Measurements from ENCODE around the gene GPR62.

GPR62 gene

DNA sequence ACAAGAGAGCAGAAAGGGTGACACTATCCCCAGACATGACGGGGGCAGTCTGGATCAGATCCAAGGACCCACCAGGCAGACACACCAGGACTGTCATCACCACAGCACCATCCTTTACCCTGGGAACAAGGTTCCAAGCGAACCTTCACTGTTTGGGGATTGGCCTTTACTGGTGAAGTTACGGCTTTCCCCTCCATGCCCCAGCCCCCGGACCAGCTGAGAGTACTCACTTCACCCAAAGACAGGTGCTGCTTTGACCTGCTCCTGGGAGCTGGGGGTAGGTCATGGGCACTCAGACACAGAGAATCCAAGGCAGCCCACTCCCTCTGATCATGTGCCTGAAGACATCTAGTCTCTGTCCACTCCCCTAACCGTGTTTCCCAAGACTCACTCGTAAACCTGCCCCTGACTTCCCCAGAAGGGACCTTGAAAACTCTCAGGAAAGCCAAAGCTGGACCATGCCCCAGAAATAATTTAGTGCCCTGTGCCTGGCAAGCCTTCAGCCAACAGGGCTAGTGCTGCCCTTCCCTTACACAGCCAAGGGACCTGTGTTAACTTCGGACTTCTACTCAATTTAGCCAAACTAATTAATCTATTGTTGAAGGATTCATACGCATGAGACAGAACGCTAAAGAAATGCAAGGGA, 16.3 kb upstream of the GPR62 start:
- no peak for DNase-seq (ENCODE audit: low spot score)

DNA sequence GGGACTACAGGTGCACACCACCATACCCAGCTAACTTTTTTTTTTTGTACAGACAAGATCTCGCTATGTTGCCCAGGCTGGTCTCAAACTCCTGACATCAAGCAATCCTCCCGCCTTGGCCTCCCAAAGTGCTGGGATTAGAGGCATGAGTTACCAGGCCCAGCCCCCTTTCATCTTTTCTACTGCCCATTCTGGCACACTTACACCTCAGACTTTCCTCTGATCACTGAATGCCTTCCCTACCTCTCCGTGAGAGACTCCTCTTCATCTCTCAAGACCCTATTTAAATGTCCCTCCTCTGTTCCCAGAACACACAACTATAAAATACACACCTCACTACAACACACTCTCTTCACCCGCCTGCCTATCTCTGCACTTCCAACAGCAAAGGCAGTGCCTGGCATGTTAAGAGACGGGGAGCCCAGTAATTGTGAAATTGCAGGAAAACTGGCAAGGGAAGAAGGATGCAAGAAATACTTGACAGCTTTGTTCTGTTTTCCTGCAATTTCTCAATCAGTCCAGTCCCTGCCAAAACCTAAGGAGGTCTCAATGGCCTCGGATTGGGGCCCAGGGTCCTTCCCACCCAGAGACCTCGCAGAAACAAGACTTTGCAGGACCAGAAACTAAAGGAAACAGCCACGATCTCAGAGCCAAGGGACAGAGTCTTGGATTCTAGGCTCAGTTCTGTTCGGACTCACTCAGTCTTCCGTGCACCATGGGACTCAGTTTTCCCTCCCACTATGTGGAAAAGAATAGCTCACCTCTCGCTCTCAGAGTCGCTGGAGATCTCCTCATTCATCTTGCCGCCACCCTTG, 14.3 kb upstream of the GPR62 start:
- DNase-seq (ENCODE audit: low spot score) = no peak

DNA sequence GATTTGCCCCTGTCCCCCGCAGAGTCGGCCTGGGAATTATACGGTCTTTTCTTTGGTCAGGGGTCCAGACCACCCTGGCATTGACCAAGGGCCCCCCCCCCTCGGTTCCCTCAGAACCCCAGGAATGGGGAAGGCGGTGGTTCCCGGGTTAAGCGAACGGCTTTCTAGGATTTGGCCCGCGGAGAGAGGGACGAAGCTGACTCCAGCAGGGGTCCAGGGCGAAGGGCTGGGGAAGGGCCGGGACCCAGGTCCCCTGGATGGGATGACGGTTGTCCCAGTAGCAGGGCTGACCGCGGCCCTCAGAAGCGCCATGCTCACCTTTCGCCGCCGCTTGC, 13.8 kb upstream of the GPR62 start:
- DNase-seq (ENCODE audit: low spot score) = no peak

DNA sequence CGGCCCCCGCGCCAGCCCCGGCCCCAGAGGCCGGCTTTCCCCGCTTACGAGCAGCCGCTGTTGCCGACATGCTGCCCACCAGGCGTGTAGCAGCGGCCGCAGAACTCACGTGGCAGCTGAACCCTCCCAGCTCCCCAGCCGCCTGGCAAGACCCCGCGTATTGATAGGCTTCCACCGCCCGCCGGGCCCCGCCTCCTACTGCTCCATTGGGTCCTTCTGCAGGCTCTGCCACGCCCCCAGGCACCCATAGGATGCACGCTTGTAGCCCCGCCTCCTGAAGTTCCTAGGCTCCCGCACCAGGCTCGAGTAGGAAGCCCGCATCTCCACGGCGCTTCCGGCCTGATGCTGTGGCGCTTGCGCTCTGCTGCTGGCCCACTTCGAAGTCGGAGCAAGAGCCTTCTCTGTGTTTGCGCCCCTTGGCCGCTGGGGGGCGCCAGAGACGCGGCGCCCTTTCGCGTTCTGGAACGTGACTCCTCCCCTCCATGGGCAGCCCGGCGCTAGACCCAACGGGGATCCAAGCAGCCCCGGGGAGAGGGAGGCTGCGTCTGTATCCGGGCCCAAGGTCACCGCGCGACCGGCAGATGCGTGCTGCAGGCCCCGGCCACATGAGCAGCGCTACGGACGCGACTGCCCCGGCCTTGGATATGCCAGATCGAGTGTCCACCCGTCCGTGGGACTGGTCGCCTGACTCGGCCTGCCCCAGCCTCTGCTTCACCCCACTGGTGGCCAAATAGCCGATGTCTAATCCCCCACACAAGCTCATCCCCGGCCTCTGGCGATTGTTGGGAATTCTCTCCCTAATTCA, 13.2 kb upstream of the GPR62 start, which contains the start of the genes PARP3 and RRP9:
Gene PARP3, plus strand, starts transcription at position 566 of the 805 bp plus-strand sequence. CDS start 993 bp downstream, outside the sequence.
Gene RRP9, minus strand, starts transcription at position 107 of the 805 bp plus-strand sequence. Its CDS starts 37 bp downstream, at position 70.
- DNase-seq (ENCODE audit: low spot score) = peak; percentile 100

DNA sequence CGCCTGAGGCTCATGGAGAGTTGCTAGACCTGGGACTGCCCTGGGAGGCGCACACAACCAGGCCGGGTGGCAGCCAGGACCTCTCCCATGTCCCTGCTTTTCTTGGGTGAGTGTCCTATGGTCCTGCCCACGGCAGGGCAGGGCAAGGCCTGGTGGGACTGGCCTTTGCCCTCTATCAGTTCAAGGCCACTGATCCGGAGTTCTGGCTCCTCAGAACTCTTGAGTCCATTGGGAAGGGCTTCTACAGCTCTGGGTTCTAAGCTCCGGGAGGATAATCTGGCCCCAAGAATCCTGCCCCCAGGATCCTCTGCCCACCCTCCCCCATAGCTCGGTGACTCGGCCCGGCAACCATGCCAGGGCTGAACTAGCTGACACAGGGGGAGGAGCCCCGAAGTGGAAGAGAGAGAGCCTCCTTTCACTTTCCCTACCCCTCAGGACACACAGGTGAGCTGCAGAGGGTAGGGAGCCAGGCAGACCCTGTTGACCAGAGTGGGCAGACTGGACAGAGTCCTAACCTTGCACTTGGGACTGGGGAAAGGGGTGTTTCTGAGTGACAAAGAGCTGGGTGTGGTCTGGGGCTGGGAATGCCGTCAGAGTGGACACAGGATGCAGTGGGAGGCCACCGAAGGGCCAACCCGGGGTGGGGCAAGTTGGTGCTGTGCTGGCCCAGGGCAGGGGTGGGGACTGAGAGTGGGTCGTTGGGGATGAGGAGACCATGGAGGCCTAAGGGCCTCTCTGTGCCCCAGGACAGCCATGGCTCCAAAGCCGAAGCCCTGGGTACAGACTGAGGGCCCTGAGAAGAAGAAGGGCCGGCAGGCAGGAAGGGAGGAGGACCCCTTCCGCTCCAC, 12.4 kb upstream of the GPR62 start:
- peak; percentile 63 for DNase-seq (ENCODE audit: low spot score)

DNA sequence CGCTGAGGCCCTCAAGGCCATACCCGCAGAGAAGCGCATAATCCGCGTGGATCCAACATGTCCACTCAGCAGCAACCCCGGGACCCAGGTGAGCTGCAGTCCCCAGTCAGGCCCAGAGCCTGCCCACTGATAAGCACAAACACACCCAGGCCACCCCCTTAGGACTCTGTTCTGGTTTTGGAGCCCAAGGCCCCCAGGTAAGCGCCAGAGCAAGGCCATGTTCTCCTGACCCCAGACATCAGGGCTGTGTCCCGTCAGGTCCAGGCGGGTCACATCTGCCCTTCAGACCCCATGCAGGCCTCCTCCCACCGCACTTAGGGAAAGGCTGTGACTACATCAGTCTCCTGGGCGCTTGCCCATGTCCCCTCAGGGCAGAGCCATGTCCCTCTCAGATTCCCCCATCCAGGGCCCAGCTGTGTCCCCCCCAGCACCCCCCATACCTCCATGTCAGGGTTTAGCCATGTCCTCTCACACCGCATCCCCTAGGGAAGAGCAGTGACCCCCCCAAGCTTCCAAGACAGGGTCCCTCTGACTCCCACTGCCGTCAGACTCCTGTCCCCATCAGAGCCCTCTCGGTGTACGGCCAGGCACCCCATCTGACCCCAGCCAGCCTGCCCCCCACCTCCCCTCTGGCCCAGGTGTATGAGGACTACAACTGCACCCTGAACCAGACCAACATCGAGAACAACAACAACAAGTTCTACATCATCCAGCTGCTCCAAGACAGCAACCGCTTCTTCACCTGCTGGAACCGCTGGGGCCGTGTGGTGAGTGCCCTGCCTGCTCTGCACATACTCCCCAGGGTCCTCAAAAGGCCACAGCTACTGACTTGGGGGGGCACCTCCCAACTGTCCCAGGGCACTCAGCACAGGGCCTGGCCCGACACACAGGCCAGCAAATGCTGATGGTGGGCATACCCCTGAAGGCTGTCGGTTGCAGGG, 11.5 kb upstream of the GPR62 start:
- no peak for DNase-seq (ENCODE audit: low spot score)

DNA sequence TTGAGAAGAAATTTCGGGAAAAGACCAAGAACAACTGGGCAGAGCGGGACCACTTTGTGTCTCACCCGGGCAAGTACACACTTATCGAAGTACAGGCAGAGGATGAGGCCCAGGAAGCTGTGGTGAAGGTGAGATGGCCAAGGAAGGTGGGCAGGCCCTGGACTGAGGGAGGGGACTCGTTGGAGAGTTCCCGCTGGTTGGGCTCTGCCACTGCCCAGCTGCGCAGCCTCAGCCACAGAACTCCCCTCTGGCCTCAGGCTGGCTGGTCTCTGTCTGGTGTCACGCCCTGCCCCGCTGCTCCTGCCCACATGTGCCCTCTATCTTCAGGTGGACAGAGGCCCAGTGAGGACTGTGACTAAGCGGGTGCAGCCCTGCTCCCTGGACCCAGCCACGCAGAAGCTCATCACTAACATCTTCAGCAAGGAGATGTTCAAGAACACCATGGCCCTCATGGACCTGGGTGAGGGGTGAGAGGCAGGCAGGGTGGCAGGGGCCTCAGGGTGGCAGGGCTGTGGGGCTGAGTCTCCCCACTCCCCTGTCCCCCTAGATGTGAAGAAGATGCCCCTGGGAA, 10.6 kb upstream of the GPR62 start:
- no peak for DNase-seq (ENCODE audit: low spot score)

DNA sequence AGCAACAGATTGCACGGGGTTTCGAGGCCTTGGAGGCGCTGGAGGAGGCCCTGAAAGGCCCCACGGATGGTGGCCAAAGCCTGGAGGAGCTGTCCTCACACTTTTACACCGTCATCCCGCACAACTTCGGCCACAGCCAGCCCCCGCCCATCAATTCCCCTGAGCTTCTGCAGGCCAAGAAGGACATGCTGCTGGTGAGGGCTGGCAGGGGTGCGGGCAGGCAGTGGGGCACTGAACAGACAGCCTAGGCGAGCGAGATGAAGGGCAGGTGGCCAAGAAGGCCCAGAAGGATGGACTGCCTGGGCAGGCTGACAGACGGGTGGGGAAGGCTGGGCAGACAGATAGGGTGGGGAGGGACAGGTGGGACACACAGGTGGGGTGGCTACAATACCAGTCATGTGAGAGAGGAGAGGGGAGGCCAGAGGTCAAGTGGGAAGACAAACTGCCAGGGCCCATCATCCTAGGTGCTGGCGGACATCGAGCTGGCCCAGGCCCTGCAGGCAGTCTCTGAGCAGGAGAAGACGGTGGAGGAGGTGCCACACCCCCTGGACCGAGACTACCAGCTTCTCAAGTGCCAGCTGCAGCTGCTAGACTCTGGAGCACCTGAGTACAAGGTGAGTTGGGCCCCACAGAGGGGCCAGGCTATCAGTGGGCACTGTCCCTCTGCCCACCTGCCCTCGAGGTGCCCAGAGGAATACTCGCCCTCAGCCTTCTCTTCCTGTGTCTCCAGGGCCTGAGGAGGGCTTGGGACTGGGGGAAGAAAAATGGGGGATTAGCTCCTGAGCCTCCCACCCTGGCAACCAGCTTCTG, 9.9 kb upstream of the GPR62 start:
- DNase-seq (ENCODE audit: low spot score) = no peak

DNA sequence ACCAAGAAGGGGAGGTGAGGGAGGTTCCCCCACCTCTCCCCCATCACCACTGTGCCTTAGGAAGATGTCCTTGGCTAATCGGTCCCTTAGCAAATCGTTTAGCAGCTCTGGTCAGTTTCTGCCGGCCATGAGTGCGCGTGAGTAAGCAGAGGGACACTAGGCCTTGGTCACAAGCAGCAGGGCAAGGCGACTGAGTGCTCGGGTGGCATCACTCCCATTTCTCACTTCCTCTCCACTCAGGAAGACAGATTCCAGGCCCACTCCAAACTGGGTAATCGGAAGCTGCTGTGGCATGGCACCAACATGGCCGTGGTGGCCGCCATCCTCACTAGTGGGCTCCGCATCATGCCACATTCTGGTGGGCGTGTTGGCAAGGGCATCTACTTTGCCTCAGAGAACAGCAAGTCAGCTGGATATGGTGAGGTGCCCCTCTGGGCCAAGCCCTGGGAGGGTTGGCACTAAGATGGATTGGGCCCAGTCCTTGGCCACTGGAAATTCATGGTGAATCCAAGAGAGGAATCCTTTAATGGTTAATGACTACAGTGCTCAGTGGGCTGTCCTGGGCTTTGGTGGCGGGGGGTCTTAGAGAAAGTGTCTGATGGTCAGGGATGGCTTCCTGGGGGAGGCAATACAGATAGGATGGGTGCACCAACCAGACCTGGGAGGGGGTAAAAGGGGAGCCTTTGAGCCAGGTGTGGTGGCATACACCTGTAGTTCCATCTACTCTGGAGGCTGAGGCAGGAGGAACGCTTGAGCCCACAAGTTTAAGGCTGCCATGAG, 9.1 kb upstream of the GPR62 start:
- no peak for DNase-seq (ENCODE audit: low spot score)

DNA sequence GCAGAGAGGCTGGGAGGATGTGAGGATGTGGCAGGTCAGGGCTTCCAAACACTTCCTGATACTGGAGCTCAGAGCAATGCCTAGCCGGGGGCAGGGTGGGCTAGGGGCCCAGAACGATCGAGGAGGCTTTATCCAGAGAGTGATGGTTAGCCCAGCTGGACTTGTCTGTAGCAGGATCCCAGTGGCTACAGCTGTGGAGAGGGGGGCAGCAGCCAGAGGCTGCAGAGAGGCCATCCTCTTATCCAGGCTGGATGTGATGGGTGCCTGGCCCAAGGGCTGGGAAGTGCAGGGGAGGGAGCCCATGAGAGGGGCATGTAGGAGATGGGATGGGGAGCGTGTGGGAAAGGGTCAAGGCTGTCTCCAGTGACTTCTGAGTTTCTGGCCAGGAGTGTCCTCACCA, 8.4 kb upstream of the GPR62 start:
- no peak for DNase-seq (ENCODE audit: low spot score)

DNA sequence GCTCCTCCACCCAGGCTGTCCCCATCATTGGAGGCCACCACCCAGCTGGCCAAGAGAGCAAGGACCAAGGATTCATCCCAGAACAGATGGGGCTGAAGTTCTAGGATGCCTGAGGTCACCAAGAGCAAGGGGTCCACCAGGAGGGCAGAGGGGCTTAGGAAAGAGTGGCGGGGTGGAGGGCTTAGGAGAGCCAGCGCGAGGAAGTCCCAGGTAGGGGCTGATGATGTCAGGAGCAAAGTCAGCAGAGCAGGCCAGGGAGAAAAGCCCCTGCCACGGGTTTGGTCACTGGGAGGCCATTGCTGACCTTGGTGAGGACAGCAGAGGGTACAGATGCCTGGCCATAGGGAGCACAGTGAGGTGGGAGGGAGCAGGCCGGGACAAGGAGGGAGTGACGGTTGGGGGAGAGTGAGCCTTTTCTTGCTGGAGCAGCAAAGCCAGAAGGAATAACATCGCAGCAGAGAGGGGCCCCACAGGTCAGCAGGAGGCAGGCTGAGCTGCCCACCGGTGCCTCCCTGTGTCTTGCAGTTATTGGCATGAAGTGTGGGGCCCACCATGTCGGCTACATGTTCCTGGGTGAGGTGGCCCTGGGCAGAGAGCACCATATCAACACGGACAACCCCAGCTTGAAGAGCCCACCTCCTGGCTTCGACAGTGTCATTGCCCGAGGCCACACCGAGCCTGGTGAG, 7.8 kb upstream of the GPR62 start:
- no peak for DNase-seq (ENCODE audit: low spot score)

DNA sequence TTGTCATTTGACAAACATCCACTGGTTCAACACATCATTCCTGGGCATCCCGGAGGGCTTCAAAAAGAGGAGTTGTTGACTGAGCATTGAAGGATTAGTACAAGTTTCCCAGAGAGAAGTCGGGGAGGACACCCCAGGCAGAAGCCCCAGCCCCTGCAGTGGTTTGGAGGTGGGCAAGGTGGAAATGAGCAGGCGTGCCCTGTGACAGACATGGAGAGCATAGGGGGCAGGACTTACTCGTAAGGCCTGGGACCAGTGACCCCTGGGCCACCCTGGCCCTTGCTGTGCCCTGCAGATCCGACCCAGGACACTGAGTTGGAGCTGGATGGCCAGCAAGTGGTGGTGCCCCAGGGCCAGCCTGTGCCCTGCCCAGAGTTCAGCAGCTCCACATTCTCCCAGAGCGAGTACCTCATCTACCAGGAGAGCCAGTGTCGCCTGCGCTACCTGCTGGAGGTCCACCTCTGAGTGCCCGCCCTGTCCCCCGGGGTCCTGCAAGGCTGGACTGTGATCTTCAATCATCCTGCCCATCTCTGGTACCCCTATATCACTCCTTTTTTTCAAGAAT, 7.1 kb upstream of the GPR62 start:
- DNase-seq (ENCODE audit: low spot score) = no peak

DNA sequence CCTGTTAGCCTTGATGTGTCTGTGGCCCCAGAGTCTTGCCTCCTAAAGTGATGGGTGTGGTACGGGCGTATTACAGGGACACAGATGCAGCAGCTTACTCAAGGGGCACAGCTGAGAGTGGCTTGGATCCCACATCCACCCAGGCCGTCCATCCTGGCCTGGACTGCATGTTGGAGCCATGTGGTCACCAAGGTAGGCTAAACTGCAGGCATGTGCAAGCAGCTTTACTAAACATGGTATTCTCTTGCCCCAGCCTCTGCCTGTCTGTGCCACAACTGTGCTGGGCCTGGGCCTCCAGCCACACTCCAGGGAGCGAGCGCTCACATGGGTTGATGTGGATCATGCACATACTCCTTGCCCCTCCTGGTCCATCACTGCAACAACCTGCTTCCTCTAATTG, 6.1 kb upstream of the GPR62 start:
- DNase-seq (ENCODE audit: low spot score) = no peak

DNA sequence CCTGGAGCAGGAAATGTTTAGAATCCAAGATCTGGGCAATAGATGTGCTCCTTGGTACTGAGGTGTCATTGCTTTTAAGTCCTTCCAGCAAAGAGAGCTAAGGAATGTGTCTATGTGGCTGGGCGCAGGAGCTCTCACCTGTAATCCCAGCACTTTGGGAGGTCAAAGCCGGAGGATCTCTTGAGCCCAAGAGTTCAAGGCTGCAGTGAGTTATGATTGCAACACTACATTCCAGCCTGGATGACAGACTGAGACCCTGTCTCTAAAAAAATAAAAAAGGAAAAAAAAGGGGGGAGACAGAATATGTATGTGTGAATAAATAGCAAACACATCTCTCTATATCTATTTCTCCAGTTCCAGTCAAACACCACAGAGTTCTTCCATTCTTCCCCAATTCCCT, 4.3 kb upstream of the GPR62 start:
- DNase-seq (ENCODE audit: low spot score) = no peak

DNA sequence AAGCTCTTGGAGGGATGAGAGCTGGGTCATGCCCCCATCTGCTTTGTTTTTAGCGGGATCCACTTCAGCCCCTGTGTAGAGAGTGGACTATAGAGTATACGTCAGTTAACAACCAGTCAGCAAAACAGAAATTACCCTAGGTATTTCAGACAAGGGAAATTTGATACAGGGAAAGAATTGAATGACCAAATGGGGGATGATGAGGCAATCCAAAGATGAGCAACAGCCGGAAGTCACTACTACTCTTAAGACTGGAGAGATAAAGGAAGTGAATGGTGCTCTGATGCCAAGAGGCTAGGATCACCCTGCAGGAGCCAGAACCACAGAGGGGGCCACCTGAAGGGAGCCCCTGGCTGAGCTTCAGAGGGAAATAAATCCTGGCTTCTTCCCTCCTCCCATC, 1.7 kb upstream of the GPR62 start:
- no peak for DNase-seq (ENCODE audit: low spot score)

DNA sequence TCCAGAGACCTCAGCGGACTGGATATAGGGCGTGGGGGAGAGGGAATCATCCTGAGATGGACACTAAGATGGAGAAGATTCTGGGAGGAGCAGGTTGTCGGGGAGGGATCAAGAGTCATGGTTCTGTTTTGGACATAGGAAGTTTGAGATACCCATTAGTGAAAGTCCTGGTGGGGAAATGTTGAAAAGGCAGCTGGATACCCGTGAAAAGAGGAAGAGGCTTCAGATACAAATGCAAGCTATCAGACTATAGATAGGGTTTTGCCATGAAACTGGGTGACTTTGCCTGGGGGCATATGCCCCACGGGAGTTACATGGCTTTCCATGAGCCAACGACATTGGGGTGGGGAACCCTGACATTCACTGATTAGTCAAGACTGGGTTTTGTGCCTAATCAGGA, 1.1 kb upstream of the GPR62 start:
- no peak for DNase-seq (ENCODE audit: low spot score)

DNA sequence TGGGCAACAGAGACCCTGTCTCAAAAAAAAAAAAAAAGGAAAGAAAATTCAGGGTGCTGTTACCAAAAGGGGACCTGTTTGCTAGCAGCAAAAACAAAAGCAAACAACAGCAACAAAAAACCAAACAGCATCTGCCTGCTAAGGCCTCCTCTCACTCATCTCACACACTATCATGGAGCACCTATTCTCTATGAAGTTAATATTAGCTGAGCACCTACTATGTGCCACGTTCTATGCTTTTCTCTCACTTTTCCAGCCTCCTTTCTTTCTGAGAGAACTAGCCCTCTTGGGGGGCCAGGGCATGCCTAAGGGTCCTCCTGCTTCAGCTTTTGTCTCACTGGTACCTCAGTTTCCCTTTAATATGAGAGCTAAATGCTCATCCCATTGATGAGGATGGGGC, 468 bp upstream of the GPR62 start:
- no peak for DNase-seq (ENCODE audit: low spot score)
